Inflammatory macrophage treated with lipopolysaccharide for 4 hours (primary cell): ENCODE data around the gene GGTLC2.

ENCODE experiments used
- DNase-seq: peaks from one replicate; pipeline ENCODE4 v3.0.0-alpha.2; 2020

Gene GGTLC2

GRCh38 chr22:22692707-22693530 lies 48.5 kb downstream of the GGTLC2 start:
- DNase-seq, result no peak

- no peak for DNase-seq
Measured at GRCh38 chr22:22693531-22693884, 49.1 kb downstream of the GGTLC2 start.

- no peak for DNase-seq
Measured at GRCh38 chr22:22694106-22694505, 49.7 kb downstream of the GGTLC2 start.

GRCh38 chr22:22696104-22696503 lies 51.7 kb downstream of the GGTLC2 start:
- DNase-seq, result no peak
